Neural progenitor cell (in vitro differentiated cells): ENCODE results near the gene SOST. TPM values are rescaled to one million over a fixed set of nuclear protein-coding genes. Genes with fewer than 3 reads are reported as not detected.
A peak's percentile ranks its signal among the peaks of the same experiment; 100 is the strongest.

Source experiments
- DNase-seq: peaks from one replicate; pipeline ENCODE4 v3.0.0-alpha.2; 2016; ENCODE audit warnings: low spot score
- H2AFZ ChIP-seq: fragments of 200-600 bp; sonication (generic); replicated peaks from 2 replicates; pipeline ENCODE4 v1.6.1; 2016; ENCODE audit warnings: antibody characterized with exemption
- H3F3A ChIP-seq: fragments of 200-600 bp; sonication (generic); 2 replicates; pipeline ENCODE4 v1.6.1; 2016; ENCODE audit warnings: antibody characterized with exemption, low read depth
- H3K27ac ChIP-seq: fragments of 200-600 bp; sonication (generic); 2 replicates; pipeline ENCODE4 v1.5.1; 2016; ENCODE audit warnings: mild to moderate bottlenecking
- H3K27me3 ChIP-seq: fragments of 200-600 bp; sonication (generic); 2 replicates; pipeline ENCODE4 v1.6.1; 2016; ENCODE audit warnings: mild to moderate bottlenecking, moderate library complexity
- H3K36me3 ChIP-seq: fragments of 200-600 bp; sonication (generic); 2 replicates; pipeline ENCODE4 v1.5.1; 2016
- H3K4me1 ChIP-seq: fragments of 200-600 bp; sonication (generic); 2 replicates; pipeline ENCODE4 v1.6.1; 2016; ENCODE audit warnings: mixed run types
- H3K4me2 ChIP-seq: fragments of 200-600 bp; sonication (generic); 2 replicates; pipeline ENCODE4 v1.6.1; 2016
- H3K4me3 ChIP-seq: fragments of 200-600 bp; sonication (generic); 2 replicates; pipeline ENCODE4 v1.5.1; 2016
- H3K79me2 ChIP-seq: fragments of 200-600 bp; sonication (generic); 2 replicates; pipeline ENCODE4 v1.6.1; 2016; ENCODE audit warnings: low read depth
- H3K9ac ChIP-seq: fragments of 200-600 bp; sonication (generic); 2 replicates; pipeline ENCODE4 v1.6.1; 2016
- H3K9me3 ChIP-seq: fragments of 200-600 bp; sonication (generic); 2 replicates; pipeline ENCODE4 v1.5.1; 2016; ENCODE audit warnings: low read depth
- H4K20me1 ChIP-seq: fragments of 200-600 bp; sonication (generic); 2 replicates; pipeline ENCODE4 v1.6.1; 2016; ENCODE audit warnings: low read depth
- H3K27ac Mint-ChIP-seq: 3 replicates; pipeline ENCODE4 v1.8.0; 2021; ENCODE audit warnings: mixed read lengths
- H3K27me3 Mint-ChIP-seq: 2 replicates; pipeline ENCODE4 v1.8.0; 2022; ENCODE audit warnings: low read depth, mild to moderate bottlenecking, inconsistent platforms, moderate library complexity, mixed read lengths; ENCODE audit not compliant: insufficient read depth
- H3K36me3 Mint-ChIP-seq: 3 replicates; pipeline ENCODE4 v1.8.0; 2021; ENCODE audit warnings: mixed read lengths
- H3K4me1 Mint-ChIP-seq: 3 replicates; pipeline ENCODE4 v1.8.0; 2021; ENCODE audit warnings: mixed read lengths
- H3K4me3 Mint-ChIP-seq: 3 replicates; pipeline ENCODE4 v1.8.0; 2021; ENCODE audit warnings: mild to moderate bottlenecking, moderate library complexity, mixed read lengths
- H3K9me3 Mint-ChIP-seq: 3 replicates; pipeline ENCODE4 v1.8.0; 2020; ENCODE audit warnings: mixed read lengths
- EZH2 ChIP-seq: fragments of 200-600 bp; sonication (generic); IDR thresholded peaks from 2 replicates; pipeline ENCODE4 v1.6.1; 2017; ENCODE audit warnings: antibody characterized with exemption, mild to moderate bottlenecking, moderate library complexity
- EZH2phosphoT487 ChIP-seq: fragments of 200-600 bp; sonication (generic); IDR thresholded peaks from 2 replicates; pipeline ENCODE4 v1.6.1; 2017; ENCODE audit warnings: antibody characterized with exemption
- total RNA-seq: library from RNA; depleted of rRNA; stranded (reverse); fragments of >200 nt; gene quantifications from 2 replicates; pipeline ENCODE4 v1.2.3, GENCODE V29; 2015; ENCODE audit warnings: low replicate concordance
- TF ChIP-seq, protein P1 (sequence below): fragments of 200-600 bp; sonication (generic); IDR thresholded peaks from 2 replicates; pipeline ENCODE4 v1.5.1; 2017; ENCODE audit warnings: antibody characterized with exemption, mild to moderate bottlenecking

The SOST gene
- total RNA-seq, 1 donor from 2014 or later, result 0.06 TPM

DNA sequence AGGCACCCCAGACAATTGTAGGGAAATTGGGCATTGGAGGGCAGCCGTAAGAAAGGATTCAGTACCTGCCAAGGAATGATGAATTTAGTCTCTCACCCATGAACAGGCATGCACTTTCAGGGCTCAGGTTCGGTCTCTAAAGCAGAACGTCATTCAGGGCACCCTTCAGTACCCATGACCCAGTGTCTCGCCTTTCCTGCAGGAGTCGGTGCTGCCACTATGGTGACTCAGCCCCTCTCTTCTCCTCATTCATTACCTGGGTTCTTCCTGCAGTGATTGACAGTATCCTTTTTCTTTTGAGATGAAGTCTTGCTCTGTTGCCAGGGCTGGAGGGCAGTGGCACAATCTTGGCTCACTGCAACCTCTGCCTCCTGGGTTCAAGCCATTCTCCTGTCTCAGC is 8.4 kb downstream of the SOST start:
- Histone ChIP-seq H4K20me1 (no peaks in the 10 kb centered on the region), H3K4me3 (no peak overlapping the region), H3K9ac (no peak overlapping the region), H3K4me2 (no peak overlapping the region), H3K79me2 (no peaks in the 10 kb centered on the region), H3F3A (peaks cover 11% of the 10 kb centered on the region), H3K4me1 (peaks cover 10% of the 10 kb centered on the region), H3K27ac (no peak overlapping the region), H3K9me3 (no peaks in the 10 kb centered on the region), H3K36me3 (no peaks in the 10 kb centered on the region), H2AFZ (no peak overlapping the region), H3K27me3 (peaks cover 16% of the 10 kb centered on the region)
- no peak for TF ChIP-seq EZH2
- TF ChIP-seq, protein P1, sequence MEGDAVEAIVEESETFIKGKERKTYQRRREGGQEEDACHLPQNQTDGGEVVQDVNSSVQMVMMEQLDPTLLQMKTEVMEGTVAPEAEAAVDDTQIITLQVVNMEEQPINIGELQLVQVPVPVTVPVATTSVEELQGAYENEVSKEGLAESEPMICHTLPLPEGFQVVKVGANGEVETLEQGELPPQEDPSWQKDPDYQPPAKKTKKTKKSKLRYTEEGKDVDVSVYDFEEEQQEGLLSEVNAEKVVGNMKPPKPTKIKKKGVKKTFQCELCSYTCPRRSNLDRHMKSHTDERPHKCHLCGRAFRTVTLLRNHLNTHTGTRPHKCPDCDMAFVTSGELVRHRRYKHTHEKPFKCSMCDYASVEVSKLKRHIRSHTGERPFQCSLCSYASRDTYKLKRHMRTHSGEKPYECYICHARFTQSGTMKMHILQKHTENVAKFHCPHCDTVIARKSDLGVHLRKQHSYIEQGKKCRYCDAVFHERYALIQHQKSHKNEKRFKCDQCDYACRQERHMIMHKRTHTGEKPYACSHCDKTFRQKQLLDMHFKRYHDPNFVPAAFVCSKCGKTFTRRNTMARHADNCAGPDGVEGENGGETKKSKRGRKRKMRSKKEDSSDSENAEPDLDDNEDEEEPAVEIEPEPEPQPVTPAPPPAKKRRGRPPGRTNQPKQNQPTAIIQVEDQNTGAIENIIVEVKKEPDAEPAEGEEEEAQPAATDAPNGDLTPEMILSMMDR, result no peak
- no peak for TF ChIP-seq EZH2phosphoT487
- H3K4me3 Mint-ChIP-seq, result no peak overlapping the region
- H3K27ac Mint-ChIP-seq, result peak overlapping the region; percentile 78
- H3K4me1 Mint-ChIP-seq, result peaks cover 20% of the 10 kb centered on the region
- H3K9me3 Mint-ChIP-seq, result no peaks in the 10 kb centered on the region
- H3K36me3 Mint-ChIP-seq, result no peaks in the 10 kb centered on the region
- H3K27me3 Mint-ChIP-seq, result peaks cover 16% of the 10 kb centered on the region
- no peak for DNase-seq

DNA sequence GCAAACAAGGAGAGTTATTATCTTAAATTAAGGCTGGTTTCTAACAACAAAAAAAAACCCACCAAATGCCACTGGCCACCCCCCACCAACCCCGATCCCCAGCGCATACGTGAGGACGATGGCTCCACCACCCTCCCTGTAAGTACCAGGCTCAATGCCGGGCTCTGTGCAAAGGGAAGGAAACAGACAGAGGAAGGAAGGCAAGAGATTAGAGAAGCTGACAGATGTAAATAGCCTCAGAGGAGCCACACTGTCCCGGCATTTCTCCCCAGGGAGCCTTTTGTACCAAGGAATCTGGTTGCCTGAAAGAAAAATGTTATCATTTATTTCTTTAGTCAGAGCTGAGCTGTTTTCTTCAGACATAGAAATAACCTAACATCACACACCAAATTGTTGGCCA is 13.1 kb downstream of the SOST start:
- H3K27ac ChIP-seq, result no peak overlapping the region
- H3K4me2 ChIP-seq, result peak overlapping the region; percentile 25
- Mint-ChIP-seq H3K27ac (no peak overlapping the region), H3K36me3 (no peaks in the 10 kb centered on the region), H3K9me3 (no peaks in the 10 kb centered on the region), H3K4me3 (peak overlapping the region; percentile 24), H3K27me3 (peaks cover 8% of the 10 kb centered on the region), H3K4me1 (peaks cover 35% of the 10 kb centered on the region)
- no peaks in the 10 kb centered on the region for H4K20me1 ChIP-seq
- no peaks in the 10 kb centered on the region for H3K9me3 ChIP-seq
- peaks cover 12% of the 10 kb centered on the region for H3F3A ChIP-seq
- DNase-seq, result peak; percentile 52
- H3K79me2 ChIP-seq, result no peaks in the 10 kb centered on the region
- H3K9ac ChIP-seq, result no peak overlapping the region
- H3K27me3 ChIP-seq, result no peaks in the 10 kb centered on the region
- H2AFZ ChIP-seq, result no peak overlapping the region
- TF ChIP-seq, protein P1, result no peak
- TF ChIP-seq EZH2phosphoT487 (no peak), EZH2 (no peak)
- H3K4me1 ChIP-seq, result peaks cover 19% of the 10 kb centered on the region
- H3K4me3 ChIP-seq, result no peak overlapping the region
- H3K36me3 ChIP-seq, result no peaks in the 10 kb centered on the region

DNA sequence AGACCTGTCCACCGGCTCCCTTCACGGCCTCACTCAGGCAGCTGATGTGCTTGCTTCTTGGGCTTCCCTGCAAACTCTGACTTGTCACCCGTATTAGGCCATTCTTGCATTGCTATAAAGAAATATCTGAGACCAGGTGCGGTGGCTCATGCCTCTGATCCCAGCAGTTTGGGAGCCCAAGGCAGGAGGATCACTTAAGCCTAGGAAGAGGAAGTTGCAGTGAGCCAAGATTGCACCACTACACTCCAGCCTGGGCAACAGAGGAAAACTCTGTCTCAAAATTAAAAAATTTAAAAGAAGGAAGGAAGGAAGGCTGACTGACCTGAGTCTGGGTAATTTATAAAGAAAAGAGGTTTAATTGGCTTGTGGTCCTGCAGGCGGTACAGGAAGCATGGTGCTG is 17.0 kb downstream of the SOST start:
- peaks cover 12% of the 10 kb centered on the region for H3F3A ChIP-seq
- no peaks in the 10 kb centered on the region for H3K27me3 ChIP-seq
- H3K27ac ChIP-seq, result no peak overlapping the region
- H3K4me1 ChIP-seq, result peaks cover 19% of the 10 kb centered on the region
- no peak for TF ChIP-seq EZH2
- TF ChIP-seq EZH2phosphoT487, result no peak
- TF ChIP-seq, protein P1, result no peak
- H3K79me2 ChIP-seq, result no peaks in the 10 kb centered on the region
- Mint-ChIP-seq H3K36me3 (no peaks in the 10 kb centered on the region), H3K4me1 (peaks cover 35% of the 10 kb centered on the region), H3K27ac (no peak overlapping the region), H3K27me3 (peaks cover 6% of the 10 kb centered on the region), H3K9me3 (no peaks in the 10 kb centered on the region), H3K4me3 (no peak overlapping the region)
- H4K20me1 ChIP-seq, result no peaks in the 10 kb centered on the region
- H3K9ac ChIP-seq, result no peak overlapping the region
- H2AFZ ChIP-seq, result no peak overlapping the region
- no peak for DNase-seq
- no peaks in the 10 kb centered on the region for H3K9me3 ChIP-seq
- no peaks in the 10 kb centered on the region for H3K36me3 ChIP-seq
- H3K4me3 ChIP-seq, result no peak overlapping the region
- H3K4me2 ChIP-seq, result no peak overlapping the region
